M059J (cell line): ENCODE data around the gene B3GLCT. TPM values are rescaled to one million over a fixed set of nuclear protein-coding genes. Genes with fewer than 3 reads are reported as not detected.
"Not testable (repeated sequence)": the region's sequence is repeated elsewhere in the genome, so short reads cannot be mapped to it uniquely, and the experiment has no call there.

ENCODE experiments used
- DNase-seq: peaks from one replicate; pipeline ENCODE4 v3.0.0-alpha.2; 2012; ENCODE audit warnings: low read depth
- total RNA-seq: library from RNA; depleted of rRNA; stranded (reverse); fragments of >200 nt; shearing (Covaris generic); gene quantifications from 2 replicates; pipeline ENCODE4 v1.2.3, GENCODE V29; 2014

Gene B3GLCT
- total RNA-seq, 1 experiment from 2014 or later = 22.1 TPM

DNA sequence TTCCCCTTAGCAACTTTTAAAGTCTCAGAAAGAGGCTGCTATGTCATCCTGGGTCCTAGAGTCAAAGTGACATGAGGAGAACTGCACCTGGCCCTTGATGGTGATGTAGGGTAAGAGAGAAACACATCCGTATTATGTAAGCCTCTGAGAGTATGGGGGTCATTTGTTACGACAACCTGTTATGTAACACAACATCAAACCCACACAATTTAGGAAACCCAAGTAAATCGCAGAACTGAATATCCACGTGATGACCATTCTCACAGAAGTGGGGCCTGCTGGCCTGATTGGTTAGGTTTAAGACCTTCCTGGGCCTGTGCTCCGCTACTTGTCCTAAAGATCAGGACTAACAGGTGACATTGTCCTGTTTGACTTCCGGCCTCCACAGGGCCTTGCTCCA lies 15.3 kb upstream of the B3GLCT start:
- no peak for DNase-seq

DNA sequence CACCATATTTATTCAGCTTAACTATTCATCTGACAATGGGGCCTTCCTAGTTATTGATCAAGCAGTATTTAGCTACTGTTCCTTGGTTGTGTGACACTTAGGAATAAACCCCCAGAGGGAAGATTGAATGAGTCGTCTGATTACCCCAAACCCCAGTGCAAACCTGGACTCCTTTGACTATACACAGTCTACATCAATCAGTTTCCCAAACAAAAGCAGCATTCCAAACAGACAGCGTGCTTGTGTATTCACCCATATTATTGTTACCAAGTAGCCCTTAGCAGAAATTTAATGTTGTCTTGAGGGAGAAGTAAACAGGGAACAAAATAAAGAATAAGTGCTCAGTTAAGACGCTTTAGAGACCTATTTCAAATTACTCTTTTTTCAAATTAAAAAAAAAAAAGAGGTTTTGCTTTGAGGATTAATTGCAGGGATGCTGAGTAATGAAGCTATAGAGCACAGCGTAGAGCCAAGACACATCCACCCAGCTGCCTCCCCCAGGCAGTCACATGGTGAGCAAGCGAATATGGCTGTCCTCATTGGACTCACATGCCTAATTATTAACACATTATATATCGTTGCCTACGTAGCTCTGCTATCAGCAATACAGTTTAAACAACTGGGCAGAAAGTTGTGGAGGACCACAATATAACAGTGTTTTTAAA lies 14.7 kb upstream of the B3GLCT start:
- no peak for DNase-seq

DNA sequence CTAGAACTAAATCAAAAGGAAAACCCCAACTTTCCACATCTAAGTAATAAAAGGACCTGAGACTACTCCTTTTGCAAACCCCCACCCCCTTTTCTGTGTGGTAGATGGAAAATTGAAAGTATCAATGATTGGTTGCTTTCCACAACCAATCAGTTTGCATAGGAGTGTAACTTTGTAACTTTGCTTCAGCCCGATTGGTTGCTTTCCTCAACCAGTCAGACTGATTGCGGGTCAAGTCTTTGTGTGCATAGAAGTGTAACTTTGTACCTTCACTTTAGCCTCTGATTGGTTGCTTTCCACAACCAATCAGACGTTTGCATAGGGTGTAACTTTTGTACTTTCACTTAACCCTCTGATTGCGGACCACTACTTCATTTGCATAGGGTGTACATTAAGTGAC lies 8.0 kb upstream of the B3GLCT start:
- DNase-seq = no peak

DNA sequence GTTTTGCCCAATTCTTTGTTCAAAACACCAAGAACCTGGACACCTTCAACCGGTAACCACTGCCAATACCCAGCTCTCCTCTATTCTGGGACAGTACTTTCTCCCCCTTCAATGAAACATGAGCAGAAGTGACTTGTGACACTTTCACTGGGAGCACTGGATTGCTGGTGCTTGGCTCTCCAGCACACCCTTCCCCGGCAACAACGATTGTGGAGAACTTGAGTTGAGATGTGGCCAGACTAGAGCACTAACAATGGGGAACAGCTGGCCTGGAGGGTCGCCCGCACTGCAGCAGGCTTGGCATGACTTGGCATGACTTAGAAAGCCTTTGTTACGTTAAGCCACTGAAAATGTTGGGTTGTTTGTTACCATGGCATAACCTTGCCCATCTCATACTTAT lies 7.5 kb upstream of the B3GLCT start:
- DNase-seq = no peak

DNA sequence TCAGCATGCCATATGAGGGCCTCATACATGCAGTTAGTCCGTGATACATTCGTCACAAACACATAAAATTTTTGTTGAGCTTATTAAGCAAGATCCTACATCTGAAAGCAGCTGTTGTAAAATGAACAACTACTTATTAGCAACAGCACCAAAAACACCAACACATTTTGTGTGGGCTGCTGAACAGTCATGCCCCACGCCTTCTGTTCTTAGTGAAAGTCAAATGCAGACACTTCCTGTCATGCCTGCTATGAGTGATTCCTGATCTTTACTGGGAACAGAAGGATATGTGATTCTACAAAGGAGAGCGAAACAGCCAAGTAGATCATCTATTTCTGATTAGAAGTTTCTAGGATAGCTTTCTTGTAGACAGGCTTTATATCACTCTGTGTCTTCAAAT lies 4.2 kb upstream of the B3GLCT start:
- DNase-seq = no peak

DNA sequence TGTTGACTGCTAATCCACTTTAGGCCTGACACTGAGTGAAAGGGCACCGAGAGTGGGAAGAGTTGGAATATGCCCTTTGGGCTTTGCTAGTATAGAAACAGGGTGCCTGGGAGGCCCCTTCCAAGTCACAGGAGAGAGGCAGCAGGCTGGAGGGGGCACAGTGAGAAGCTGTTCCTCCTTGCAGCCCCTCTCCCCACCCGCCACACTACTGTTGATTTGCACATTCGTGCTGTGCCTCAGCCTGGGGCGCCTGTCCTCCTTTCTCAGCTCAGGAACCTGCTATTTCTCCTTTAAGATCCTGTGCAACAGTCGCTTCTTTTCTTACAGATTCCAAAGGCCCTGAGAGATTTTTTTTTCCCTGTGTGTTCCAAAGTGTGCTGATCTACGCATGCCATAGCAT lies 2.8 kb upstream of the B3GLCT start:
- DNase-seq = no peak

DNA sequence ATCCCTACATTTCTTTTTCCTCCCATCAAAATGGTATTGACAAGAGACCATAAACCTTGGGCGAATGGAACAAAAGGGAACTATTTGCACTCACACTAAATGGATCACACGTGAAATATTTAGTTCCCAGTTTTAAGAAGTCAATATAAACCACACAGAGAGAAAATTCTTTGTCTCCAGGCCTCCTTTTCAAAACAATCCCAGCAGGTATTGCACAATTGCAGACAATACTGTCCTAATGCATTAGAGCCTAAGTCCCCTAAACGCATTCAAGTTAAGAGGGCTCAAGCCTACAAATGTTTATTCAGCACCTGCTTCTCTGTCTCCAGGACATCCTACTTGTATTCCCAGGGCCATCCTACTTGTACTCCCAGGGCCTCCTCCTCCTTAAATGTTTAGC lies 1.3 kb upstream of the B3GLCT start:
- no peak for DNase-seq

DNA sequence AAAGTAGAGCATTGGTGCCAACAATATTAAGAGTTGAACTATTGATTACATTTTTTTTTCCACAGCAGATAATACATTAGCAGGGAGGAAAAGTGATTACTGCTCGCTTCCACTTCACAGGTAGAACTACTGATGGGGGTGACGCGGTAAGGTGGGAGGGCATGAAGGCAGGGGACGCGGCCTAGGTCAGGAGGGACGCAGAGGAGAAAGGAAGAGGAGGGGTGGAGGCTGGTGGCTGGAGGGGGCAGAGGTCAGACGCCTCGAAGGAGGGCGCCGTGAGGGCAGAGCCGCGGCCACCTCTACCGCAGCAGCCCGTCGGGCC lies 287 bp upstream of the B3GLCT start:
- DNase-seq = no peak

DNA sequence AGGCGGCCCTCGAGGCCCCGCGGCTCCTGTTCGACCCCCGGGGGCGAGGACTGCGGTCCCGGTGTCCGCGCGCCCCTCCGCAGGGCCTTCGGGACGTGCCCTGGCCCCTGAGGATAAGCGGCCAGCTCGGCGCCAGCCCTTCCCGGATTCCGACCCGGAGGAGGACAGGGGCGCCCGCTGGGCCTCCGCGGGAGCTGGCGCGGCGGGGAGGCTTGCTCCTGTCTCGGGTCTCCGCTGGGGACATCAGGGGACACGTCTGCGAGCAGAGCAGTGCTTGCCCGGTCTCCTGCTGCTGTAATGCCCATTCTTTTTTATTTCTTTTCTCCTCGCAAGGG lies 829 bp downstream of the B3GLCT start:
- peak; percentile 43 for DNase-seq

DNA sequence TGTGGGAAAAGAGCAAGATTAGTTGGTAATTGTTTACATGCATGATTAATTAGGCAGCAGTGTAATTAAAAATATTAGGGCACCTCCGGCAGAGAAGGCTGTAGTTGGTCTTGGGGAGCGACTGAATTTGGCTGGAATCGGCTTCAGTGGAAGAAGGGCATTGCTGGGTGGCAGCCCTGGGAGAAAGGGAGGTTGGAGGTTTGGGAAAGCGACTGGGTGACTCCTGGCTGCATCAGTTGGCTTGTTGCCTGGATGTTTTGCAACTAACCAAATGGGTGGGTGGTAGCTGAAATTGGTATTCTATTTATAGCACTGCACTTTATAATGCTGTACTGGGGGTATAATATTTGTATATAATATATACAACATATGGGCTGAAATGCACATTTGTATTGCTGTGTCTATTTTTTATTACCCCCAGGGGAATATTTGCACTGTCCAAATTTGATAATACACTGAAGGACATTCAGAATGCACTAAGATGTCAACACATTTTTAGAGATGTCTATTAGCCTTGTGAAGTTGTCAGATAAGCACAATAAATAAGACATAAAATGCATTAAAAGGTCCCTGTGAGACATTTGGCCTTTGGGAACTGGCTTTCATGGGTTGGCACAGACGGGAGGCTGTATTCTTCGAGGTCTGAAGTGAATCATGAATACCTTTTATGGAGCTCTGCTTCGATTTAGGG lies 1.7 kb downstream of the B3GLCT start:
- DNase-seq = peak; percentile 45

DNA sequence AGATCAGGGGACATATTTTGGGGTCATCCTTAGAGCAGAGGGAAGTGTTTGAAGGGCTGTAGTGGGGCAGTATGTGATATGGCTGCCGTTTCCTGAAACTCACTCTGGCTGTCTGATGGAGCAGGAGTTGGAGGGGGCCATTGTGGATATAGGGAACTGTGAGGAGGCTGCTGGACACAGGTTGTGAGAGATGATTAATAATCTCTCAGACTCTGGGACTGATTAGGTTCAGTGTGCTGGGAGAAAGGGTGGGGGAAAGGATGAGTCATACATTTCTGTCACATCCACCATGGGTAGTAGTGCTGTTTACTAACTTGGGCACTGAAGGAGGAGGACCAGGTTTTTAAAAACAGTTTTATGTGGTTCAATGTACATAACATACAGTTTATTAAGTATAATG lies 4.8 kb downstream of the B3GLCT start:
- peak; percentile 82 for DNase-seq

- DNase-seq = peak; percentile 65
Measured at GRCh38 chr13:31207661-31208552, 8.1 kb downstream of the B3GLCT start.

- DNase-seq = no peak
Measured at GRCh38 chr13:31208559-31209122, 8.9 kb downstream of the B3GLCT start.

GRCh38 chr13:31209172-31209840 lies 9.5 kb downstream of the B3GLCT start:
- peak; percentile 85 for DNase-seq

DNA sequence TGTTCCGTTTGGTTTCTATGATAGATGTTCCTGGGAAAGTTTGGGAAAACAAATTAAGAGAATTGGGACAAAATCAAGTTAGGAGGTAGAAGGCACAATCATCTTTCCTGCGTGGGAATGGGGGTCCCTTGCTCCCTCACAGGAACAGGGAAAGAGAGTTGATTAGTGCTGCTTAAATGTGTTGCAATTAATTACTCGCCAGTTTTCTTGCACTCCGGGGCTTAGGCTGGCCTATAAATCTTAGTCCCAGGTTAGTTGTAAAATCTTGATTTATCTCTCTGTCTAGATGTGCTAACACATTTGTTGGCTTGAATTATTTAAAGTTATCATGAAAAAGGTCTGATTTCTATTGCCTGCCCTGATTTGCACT lies 10.1 kb downstream of the B3GLCT start:
- no peak for DNase-seq

GRCh38 chr13:31213651-31214289 lies 14.0 kb downstream of the B3GLCT start:
- DNase-seq = no peak

DNA sequence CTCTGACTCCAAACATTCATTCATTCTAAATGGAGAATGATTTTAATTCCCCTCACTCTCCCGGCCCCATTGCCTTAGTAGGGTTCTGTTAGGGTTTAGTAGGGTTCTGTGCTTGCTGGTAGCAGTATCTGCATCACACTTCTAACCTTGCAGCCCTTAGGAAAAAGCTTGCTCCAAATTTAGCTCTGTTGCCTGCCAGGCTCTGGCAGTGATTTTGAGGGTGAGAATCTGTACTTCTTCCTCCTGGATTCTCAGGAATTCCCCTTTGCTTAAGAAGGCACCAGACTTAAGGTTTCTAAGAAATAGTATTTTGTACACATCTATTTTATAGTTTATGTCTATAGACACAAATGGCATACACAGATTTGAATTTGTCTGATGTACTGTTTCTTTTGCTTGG lies 14.7 kb downstream of the B3GLCT start:
- no peak for DNase-seq

- DNase-seq = not testable (repeated sequence)
Measured at GRCh38 chr13:31216916-31217315, 17.1 kb downstream of the B3GLCT start.

- DNase-seq = no peak
Measured at GRCh38 chr13:31219909-31220598, 20.3 kb downstream of the B3GLCT start.

DNA sequence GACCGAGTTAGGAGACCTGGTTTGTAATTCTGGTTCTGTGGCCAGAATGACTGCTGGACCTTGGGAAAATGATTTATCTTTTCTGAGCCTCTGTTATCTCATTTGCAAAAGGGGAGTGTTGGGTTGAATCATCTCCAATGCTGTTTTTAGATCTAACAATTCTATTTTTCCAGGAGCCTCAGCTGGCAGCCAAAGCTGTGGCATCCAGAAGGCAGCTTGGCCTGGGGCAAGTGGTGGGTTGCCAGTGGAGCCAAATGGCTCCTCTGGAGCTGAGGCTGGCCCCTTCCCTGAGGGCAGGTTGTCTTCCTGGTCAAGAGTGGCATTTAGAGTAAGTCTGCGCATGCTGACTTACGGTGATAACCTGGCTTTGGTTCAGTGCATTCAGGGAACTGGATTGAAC lies 21.3 kb downstream of the B3GLCT start:
- peak; percentile 67 for DNase-seq

DNA sequence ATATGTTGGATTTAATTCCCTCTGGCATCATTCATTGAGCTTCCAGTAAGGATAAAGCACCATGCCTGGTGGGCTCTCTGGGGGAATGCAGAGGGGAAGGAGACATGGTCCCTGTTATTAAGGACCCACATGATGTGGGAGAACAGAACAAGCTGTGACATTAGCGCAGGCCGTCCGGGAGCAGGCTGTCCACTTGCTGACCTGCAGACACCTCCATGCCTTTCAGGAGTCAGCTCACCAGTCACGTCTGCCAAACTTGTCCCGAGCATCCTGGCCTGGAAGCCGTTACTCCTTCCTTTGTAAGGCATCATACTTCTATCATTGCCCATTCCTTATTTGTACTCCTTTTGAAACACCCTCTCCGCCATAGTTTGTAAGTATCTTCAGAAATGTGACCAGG lies 23.4 kb downstream of the B3GLCT start:
- no peak for DNase-seq
